Neural progenitor cell (in vitro differentiated cells): Measurements from ENCODE around the gene GABRR3. TPM values are rescaled to one million over a fixed set of nuclear protein-coding genes. Genes with fewer than 3 reads are reported as not detected.

Source experiments
- DNase-seq: peaks from one replicate; pipeline ENCODE4 v3.0.0-alpha.2; 2016; ENCODE audit warnings: low spot score
- H2AFZ ChIP-seq: fragments of 200-600 bp; sonication (generic); replicated peaks from 2 replicates; pipeline ENCODE4 v1.6.1; 2016; ENCODE audit warnings: antibody characterized with exemption
- H3F3A ChIP-seq: fragments of 200-600 bp; sonication (generic); 2 replicates; pipeline ENCODE4 v1.6.1; 2016; ENCODE audit warnings: antibody characterized with exemption, low read depth
- H3K27ac ChIP-seq: fragments of 200-600 bp; sonication (generic); 2 replicates; pipeline ENCODE4 v1.5.1; 2016; ENCODE audit warnings: mild to moderate bottlenecking
- H3K27me3 ChIP-seq: fragments of 200-600 bp; sonication (generic); 2 replicates; pipeline ENCODE4 v1.6.1; 2016; ENCODE audit warnings: mild to moderate bottlenecking, moderate library complexity
- H3K36me3 ChIP-seq: fragments of 200-600 bp; sonication (generic); 2 replicates; pipeline ENCODE4 v1.5.1; 2016
- H3K4me1 ChIP-seq: fragments of 200-600 bp; sonication (generic); 2 replicates; pipeline ENCODE4 v1.6.1; 2016; ENCODE audit warnings: mixed run types
- H3K4me2 ChIP-seq: fragments of 200-600 bp; sonication (generic); 2 replicates; pipeline ENCODE4 v1.6.1; 2016
- H3K4me3 ChIP-seq: fragments of 200-600 bp; sonication (generic); 2 replicates; pipeline ENCODE4 v1.5.1; 2016
- H3K79me2 ChIP-seq: fragments of 200-600 bp; sonication (generic); 2 replicates; pipeline ENCODE4 v1.6.1; 2016; ENCODE audit warnings: low read depth
- H3K9ac ChIP-seq: fragments of 200-600 bp; sonication (generic); 2 replicates; pipeline ENCODE4 v1.6.1; 2016
- H3K9me3 ChIP-seq: fragments of 200-600 bp; sonication (generic); 2 replicates; pipeline ENCODE4 v1.5.1; 2016; ENCODE audit warnings: low read depth
- H4K20me1 ChIP-seq: fragments of 200-600 bp; sonication (generic); 2 replicates; pipeline ENCODE4 v1.6.1; 2016; ENCODE audit warnings: low read depth
- H3K27ac Mint-ChIP-seq: 3 replicates; pipeline ENCODE4 v1.8.0; 2021; ENCODE audit warnings: mixed read lengths
- H3K27me3 Mint-ChIP-seq: 2 replicates; pipeline ENCODE4 v1.8.0; 2022; ENCODE audit warnings: low read depth, mild to moderate bottlenecking, inconsistent platforms, moderate library complexity, mixed read lengths; ENCODE audit not compliant: insufficient read depth
- H3K36me3 Mint-ChIP-seq: 3 replicates; pipeline ENCODE4 v1.8.0; 2021; ENCODE audit warnings: mixed read lengths
- H3K4me1 Mint-ChIP-seq: 3 replicates; pipeline ENCODE4 v1.8.0; 2021; ENCODE audit warnings: mixed read lengths
- H3K4me3 Mint-ChIP-seq: 3 replicates; pipeline ENCODE4 v1.8.0; 2021; ENCODE audit warnings: mild to moderate bottlenecking, moderate library complexity, mixed read lengths
- H3K9me3 Mint-ChIP-seq: 3 replicates; pipeline ENCODE4 v1.8.0; 2020; ENCODE audit warnings: mixed read lengths
- CTCF ChIP-seq: fragments of 200-600 bp; sonication (generic); IDR thresholded peaks from 2 replicates; pipeline ENCODE4 v1.5.1; 2017; ENCODE audit warnings: antibody characterized with exemption, mild to moderate bottlenecking
- EZH2 ChIP-seq: fragments of 200-600 bp; sonication (generic); IDR thresholded peaks from 2 replicates; pipeline ENCODE4 v1.6.1; 2017; ENCODE audit warnings: antibody characterized with exemption, mild to moderate bottlenecking, moderate library complexity
- EZH2phosphoT487 ChIP-seq: fragments of 200-600 bp; sonication (generic); IDR thresholded peaks from 2 replicates; pipeline ENCODE4 v1.6.1; 2017; ENCODE audit warnings: antibody characterized with exemption
- total RNA-seq: library from RNA; depleted of rRNA; stranded (reverse); fragments of >200 nt; gene quantifications from 2 replicates; pipeline ENCODE4 v1.2.3, GENCODE V29; 2015; ENCODE audit warnings: low replicate concordance

GABRR3 gene
- total RNA-seq, 1 donor from 2014 or later: not detected

DNA sequence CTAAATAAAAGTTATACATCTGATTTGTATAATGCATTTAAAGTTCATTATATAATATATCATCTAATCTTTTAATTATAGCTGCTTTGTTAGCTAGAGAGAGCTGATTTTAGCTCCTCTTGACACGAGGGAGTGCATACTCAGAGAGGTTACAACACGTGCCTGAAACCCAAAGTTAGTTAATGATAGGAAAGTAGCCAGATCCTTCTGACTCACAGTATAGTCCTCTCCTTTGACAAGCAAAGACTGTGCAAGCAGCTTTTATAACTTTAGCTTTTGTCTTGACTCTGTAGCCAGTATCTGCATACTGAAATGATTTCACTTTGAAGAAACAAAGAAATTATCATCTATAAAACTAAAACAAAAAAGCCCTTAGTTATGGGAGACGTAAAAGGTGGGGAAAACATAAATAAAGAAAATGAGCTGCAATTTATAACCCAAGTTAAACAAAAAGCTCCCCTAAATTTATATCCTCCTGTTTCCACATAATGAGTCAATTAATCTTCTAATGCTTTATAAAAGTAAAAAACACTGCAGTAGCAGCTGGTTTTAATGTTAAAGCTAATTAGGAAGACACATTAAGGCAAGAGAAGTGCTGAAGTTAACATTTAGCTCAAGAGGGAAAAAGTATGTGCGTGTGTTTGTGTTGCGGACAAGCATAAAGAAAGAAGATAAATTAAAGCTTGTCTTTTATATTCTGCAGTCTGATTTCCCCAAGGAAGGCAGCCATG lies 13.1 kb downstream of the GABRR3 start:
- Mint-ChIP-seq H3K4me3 (no peak overlapping the region), H3K27ac (no peak overlapping the region), H3K9me3 (no peaks in the 10 kb centered on the region), H3K36me3 (no peaks in the 10 kb centered on the region), H3K27me3 (no peaks in the 10 kb centered on the region), H3K4me1 (no peaks in the 10 kb centered on the region)
- Histone ChIP-seq H3K79me2 (no peaks in the 10 kb centered on the region), H3K9me3 (no peaks in the 10 kb centered on the region), H3K27me3 (no peaks in the 10 kb centered on the region), H2AFZ (no peak overlapping the region), H3K4me1 (no peaks in the 10 kb centered on the region), H3K36me3 (no peaks in the 10 kb centered on the region), H3K27ac (no peak overlapping the region), H3F3A (no peaks in the 10 kb centered on the region), H3K4me2 (no peak overlapping the region), H3K9ac (no peak overlapping the region), H3K4me3 (no peak overlapping the region), H4K20me1 (no peaks in the 10 kb centered on the region)
- no peak for TF ChIP-seq CTCF
- TF ChIP-seq EZH2: no peak
- DNase-seq: no peak

- Histone ChIP-seq H2AFZ (no peak overlapping the region), H3K9me3 (no peaks in the 10 kb centered on the region), H3K9ac (no peak overlapping the region), H3K27ac (no peak overlapping the region), H3K27me3 (no peaks in the 10 kb centered on the region), H3K79me2 (no peaks in the 10 kb centered on the region), H3K36me3 (no peaks in the 10 kb centered on the region), H3K4me2 (no peak overlapping the region), H4K20me1 (no peaks in the 10 kb centered on the region), H3F3A (no peaks in the 10 kb centered on the region), H3K4me3 (no peak overlapping the region), H3K4me1 (no peaks in the 10 kb centered on the region)
- Mint-ChIP-seq H3K9me3 (no peaks in the 10 kb centered on the region), H3K4me1 (no peaks in the 10 kb centered on the region), H3K4me3 (no peak overlapping the region), H3K27ac (no peak overlapping the region), H3K27me3 (peaks cover 2% of the 10 kb centered on the region), H3K36me3 (no peaks in the 10 kb centered on the region)
- DNase-seq: no peak
- TF ChIP-seq EZH2phosphoT487: no peak
- no peak for TF ChIP-seq EZH2
Measured at GRCh38 chr3:98020412-98020811, 14.7 kb downstream of the GABRR3 start.

GRCh38 chr3:98018301-98018700 lies 16.8 kb downstream of the GABRR3 start:
- H3F3A ChIP-seq: no peaks in the 10 kb centered on the region
- no peaks in the 10 kb centered on the region for H3K4me1 Mint-ChIP-seq
- H2AFZ ChIP-seq: no peak overlapping the region
- no peak overlapping the region for H3K9ac ChIP-seq
- no peak overlapping the region for H3K4me3 Mint-ChIP-seq
- H3K36me3 ChIP-seq: no peaks in the 10 kb centered on the region
- H3K4me1 ChIP-seq: no peaks in the 10 kb centered on the region
- H3K4me3 ChIP-seq: no peak overlapping the region
- no peaks in the 10 kb centered on the region for H3K36me3 Mint-ChIP-seq
- H3K27ac ChIP-seq: no peak overlapping the region
- H3K27ac Mint-ChIP-seq: no peak overlapping the region
- H4K20me1 ChIP-seq: no peaks in the 10 kb centered on the region
- DNase-seq: no peak
- H3K9me3 Mint-ChIP-seq: no peaks in the 10 kb centered on the region
- H3K79me2 ChIP-seq: no peaks in the 10 kb centered on the region
- H3K9me3 ChIP-seq: no peaks in the 10 kb centered on the region
- TF ChIP-seq CTCF (no peak), EZH2 (no peak), EZH2phosphoT487 (no peak)
- no peaks in the 10 kb centered on the region for H3K27me3 ChIP-seq
- H3K4me2 ChIP-seq: no peak overlapping the region
- peaks cover 2% of the 10 kb centered on the region for H3K27me3 Mint-ChIP-seq

DNA sequence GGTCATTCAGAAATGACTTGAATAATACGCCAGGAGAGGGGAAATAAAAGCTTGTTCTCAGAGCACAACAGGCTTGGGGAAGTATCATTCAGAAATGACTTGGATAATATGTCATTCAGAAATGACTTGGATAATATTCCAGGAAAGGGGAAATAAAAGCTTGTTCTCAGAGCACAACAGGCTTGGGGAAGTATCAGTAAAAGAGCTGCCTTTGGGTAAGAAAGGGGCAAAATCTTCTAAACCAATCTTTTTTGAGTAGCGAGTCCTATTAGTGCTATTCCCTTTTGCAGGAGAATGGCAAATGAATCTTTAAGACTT lies 20.9 kb downstream of the GABRR3 start:
- Histone ChIP-seq H3K9me3 (no peaks in the 10 kb centered on the region), H2AFZ (no peak overlapping the region), H3K9ac (no peak overlapping the region), H3K27me3 (no peaks in the 10 kb centered on the region), H4K20me1 (no peaks in the 10 kb centered on the region), H3F3A (no peaks in the 10 kb centered on the region), H3K4me2 (no peak overlapping the region), H3K36me3 (no peaks in the 10 kb centered on the region), H3K4me1 (no peaks in the 10 kb centered on the region), H3K4me3 (no peak overlapping the region), H3K27ac (no peak overlapping the region), H3K79me2 (no peaks in the 10 kb centered on the region)
- Mint-ChIP-seq H3K9me3 (no peaks in the 10 kb centered on the region), H3K4me3 (no peak overlapping the region), H3K4me1 (no peaks in the 10 kb centered on the region), H3K36me3 (no peaks in the 10 kb centered on the region), H3K27ac (no peak overlapping the region), H3K27me3 (peaks cover 2% of the 10 kb centered on the region)
- no peak for DNase-seq
- TF ChIP-seq CTCF: no peak
- TF ChIP-seq EZH2: no peak
- no peak for TF ChIP-seq EZH2phosphoT487
